HG03060 (cell line): Measurements from ENCODE around the gene NR2F1-AS1.

Experiments used
- ATAC-seq: cut with Tn5 transposase; IDR thresholded peaks from one replicate; pipeline ENCODE4 v1.9.1; 2021; ENCODE audit warnings: low read depth, moderate number of reproducible peaks; ENCODE audit not compliant: unreplicated experiment

NR2F1-AS1 gene

GRCh38 chr5:93578813-93579691 lies 2.0 kb downstream of the NR2F1-AS1 start:
- no peak for ATAC-seq

- ATAC-seq = no peak
Measured at GRCh38 chr5:93577854-93578812, 2.9 kb downstream of the NR2F1-AS1 start.

DNA sequence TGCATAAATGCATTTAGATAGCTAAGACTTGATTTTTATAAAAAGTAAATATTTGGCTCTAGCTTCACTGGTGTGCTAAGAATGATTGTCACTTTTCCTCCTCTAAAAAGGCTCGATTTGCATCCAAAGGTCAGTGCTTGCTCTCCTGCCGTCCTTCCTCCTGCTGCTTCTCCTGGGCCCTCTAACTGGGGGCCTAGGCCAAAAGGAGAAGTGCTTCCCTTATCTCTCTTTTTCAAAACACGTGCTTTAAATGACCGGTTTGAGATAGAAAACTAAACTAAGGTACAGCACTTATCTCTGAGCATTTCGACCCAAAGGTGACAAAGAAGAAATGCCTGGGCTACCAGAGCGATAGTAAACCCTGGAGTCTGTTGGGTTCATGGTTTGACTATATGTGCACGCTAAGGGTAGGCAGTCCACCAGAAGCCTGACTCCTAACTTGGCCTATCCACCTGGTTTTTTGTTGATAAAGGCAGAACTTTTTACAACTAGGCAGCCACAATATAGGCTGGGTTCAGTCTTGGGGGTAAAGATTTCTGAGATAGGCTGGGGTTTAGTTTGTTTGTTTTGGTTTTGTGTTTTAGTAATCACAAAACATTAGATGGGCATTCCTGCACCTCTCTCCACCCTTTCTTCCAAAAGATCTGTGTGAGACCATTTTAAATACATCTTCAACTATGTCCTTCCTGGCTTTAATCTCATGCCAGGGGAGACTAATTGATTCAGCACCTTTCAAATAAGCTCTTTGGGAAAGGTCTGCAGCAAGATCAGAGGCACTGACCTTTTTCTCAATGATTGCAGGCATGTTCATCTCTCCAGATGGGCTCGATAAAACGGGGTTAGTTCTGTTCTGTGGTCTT lies 3.8 kb downstream of the NR2F1-AS1 start:
- ATAC-seq = no peak

- ATAC-seq = no peak
Measured at GRCh38 chr5:93575461-93576414, 5.3 kb downstream of the NR2F1-AS1 start.

GRCh38 chr5:93574491-93575305 lies 6.3 kb downstream of the NR2F1-AS1 start:
- no peak for ATAC-seq

- ATAC-seq = no peak
Measured at GRCh38 chr5:93573354-93574351, 7.4 kb downstream of the NR2F1-AS1 start.

- no peak for ATAC-seq
Measured at GRCh38 chr5:93572608-93573353, 8.2 kb downstream of the NR2F1-AS1 start.

- ATAC-seq = no peak
Measured at GRCh38 chr5:93572101-93572607, 8.9 kb downstream of the NR2F1-AS1 start.

DNA sequence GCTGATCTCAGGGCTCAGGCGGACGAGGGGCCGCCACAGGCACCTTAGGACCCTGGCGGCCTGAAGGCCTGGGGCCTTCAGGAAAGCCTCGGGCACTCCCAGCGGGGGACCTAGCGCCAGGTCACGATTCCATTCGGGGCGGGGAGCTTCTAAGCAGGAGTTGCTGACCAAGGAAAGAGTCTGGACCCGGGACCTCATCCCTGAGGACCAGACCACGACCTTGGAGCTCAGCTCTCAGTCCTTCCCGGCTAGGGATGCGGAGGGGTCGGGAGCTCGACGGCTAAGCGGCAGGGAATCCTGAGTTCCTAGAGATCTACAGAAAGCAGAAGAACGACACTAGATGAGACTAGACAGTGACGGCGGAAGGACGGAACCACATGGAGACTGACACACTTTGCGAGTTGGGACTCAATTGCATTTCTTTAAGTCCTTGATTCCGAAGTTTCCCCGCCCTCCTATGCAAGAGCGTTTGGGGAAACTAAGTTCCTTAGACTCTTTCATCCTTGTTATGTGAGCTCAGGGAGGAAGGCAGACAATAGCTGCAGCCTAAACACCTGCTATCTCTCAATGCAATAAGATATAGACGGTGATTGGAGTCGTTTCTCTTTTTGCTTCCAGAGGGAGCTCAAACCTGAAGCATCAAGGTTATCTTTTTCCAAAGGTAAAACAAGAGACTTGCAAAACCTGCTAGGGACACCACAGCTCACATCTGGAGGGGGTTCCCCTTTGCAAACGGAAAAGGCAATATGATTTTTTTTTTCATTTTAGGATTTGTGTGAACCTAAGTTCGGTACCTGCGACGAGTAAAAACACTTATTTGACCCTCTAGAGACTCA lies 9.7 kb downstream of the NR2F1-AS1 start:
- no peak for ATAC-seq

- ATAC-seq = no peak
Measured at GRCh38 chr5:93570294-93571113, 10.5 kb downstream of the NR2F1-AS1 start.

- no peak for ATAC-seq
Measured at GRCh38 chr5:93569300-93570160, 11.5 kb downstream of the NR2F1-AS1 start.

- no peak for ATAC-seq
Measured at GRCh38 chr5:93567424-93567823, 13.6 kb downstream of the NR2F1-AS1 start.

GRCh38 chr5:93566091-93566490 lies 14.9 kb downstream of the NR2F1-AS1 start:
- ATAC-seq = no peak
